Heart right ventricle (tissue), 16 donors: ENCODE results near the gene MRE11. TPM values are rescaled to one million over a fixed set of nuclear protein-coding genes. Genes with fewer than 3 reads are reported as not detected.

Source experiments
- ATAC-seq, 8 donors: fragments of 200-7000 bp; cut with Tn5 transposase; one replicate each; pipeline ENCODE4 v1.9.1; 2020; ENCODE audit warnings: mild to moderate bottlenecking in 8 of 8, moderate library complexity in 8 of 8, moderate number of reproducible peaks in 1 of 8
- DNase-seq, 2 donors: peaks; one replicate each; pipeline ENCODE4 v3.0.0-alpha.2; 2020
- H3K27ac ChIP-seq, 10 donors: fragments of 200-600 bp; sonication (generic) in 2 of 10; one replicate each; pipeline versions ENCODE4 v1.5.0 to v1.8.0; 2020 to 2022; ENCODE audit warnings: mild to moderate bottlenecking in 3 of 10
- H3K27me3 ChIP-seq, 7 donors: fragments of 200-600 bp; one replicate each; pipeline ENCODE4 v1.8.0; 2021 to 2022; ENCODE audit warnings: mild to moderate bottlenecking in 2 of 7
- H3K36me3 ChIP-seq, 9 donors: fragments of 200-600 bp; sonication (generic) in 1 of 9; one replicate each; pipeline versions ENCODE4 v1.5.0 to v1.8.0; 2020 to 2022; ENCODE audit warnings: mild to moderate bottlenecking in 2 of 9
- H3K4me1 ChIP-seq, 9 donors: fragments of 200-600 bp; sonication (generic) in 1 of 9; one replicate each; pipeline versions ENCODE4 v1.5.0 to v1.8.0; 2020 to 2022; ENCODE audit warnings: mild to moderate bottlenecking in 4 of 9
- H3K4me3 ChIP-seq, 10 donors: fragments of 200-600 bp; sonication (generic) in 2 of 10; one replicate each; pipeline versions ENCODE4 v1.5.0 to v1.8.0; 2020 to 2022; ENCODE audit warnings: mild to moderate bottlenecking in 7 of 10, moderate library complexity in 2 of 10
- H3K9me3 ChIP-seq, 11 donors: fragments of 200-600 bp in 10 of 11; sonication (generic) in 2 of 11; one replicate each; pipeline versions ENCODE4 v1.5.0 to v1.8.0; 2013 to 2022; ENCODE audit warnings: mild to moderate bottlenecking in 2 of 11, control low read depth in 1 of 11, moderate library complexity in 1 of 11
- WGBS, 2 donors: extraction: QIAGEN DNeasy Blood & Tissue Kit; methylation state at CpG; one replicate each; pipeline ENCODE4 v1.1.7; 2013; ENCODE audit warnings: inconsistent platforms in 1 of 2; 5-methylcytosine and 5-hydroxymethylcytosine counted together
- intact Hi-C, 10 donors: fragments of 100-400 bp; cut with DNase I; formaldehyde crosslinking; loops; one replicate each; pipeline versions ENCODE4 v1.11.1 to v1.14.2; 2022
- polyA plus RNA-seq, 2 donors: library from polyadenylated mRNA; stranded (reverse); fragments of 200-250 nt; gene quantifications; one replicate each; pipeline ENCODE4 v1.2.3, GENCODE V29; 2013
- total RNA-seq, 10 donors: library from RNA; stranded (reverse); fragmentation: NEBNext Ultra II Directional in 3 of 10; extraction: Animal tissue kit (Norgen Biotek cat#: 25700) in 3 of 10; gene quantifications; one replicate each; pipeline versions ENCODE4 v1.2.1 to v1.2.4, GENCODE V29; 2021 to 2023
- TF ChIP-seq, protein P1 (sequence below), 9 donors: fragments of 200-600 bp; sonication (generic) in 2 of 9; IDR thresholded peaks; one replicate each; pipeline versions ENCODE4 v1.5.0 to v1.8.0; 2021 to 2022; ENCODE audit warnings: antibody characterized with exemption in 9 of 9, mild to moderate bottlenecking in 5 of 9, moderate library complexity in 1 of 9
- donor health status: Arrhythmogenic right ventricular cardiomyopathy.
- donor health status: ischemic (EF 13 %, LVEDD 7.1; RV severe dilation, severe dysfunction).
- donor health status: healthy with polysubstance abuse.
- donor health status: DM: no; HTN: yes; CAD: no.
- donor health status: DM: no; HTN: no; CAD: no.
- donor health status: ischemic (EF 25% LVEDD 6.9; RV normal size, moderate dysfunction).
- donor health status: ischemic (EF 25% LVEDD 5.7; RV mildly dilated, moderate dysfunction).
- donor health status: healthy.
- donor health status: DM: yes; HTN: yes; CAD: no.
- donor health status: Ischemic cardiomyopathy.
- donor health status: ischemic (EF 35%, LVEDD 5.7; RV mildly dilated, moderate dysfunction).
- donor health status: nonischemic (EF 11% LVEDD 7.7; RV severe dilation, severe dysfunction).
- donor health status: DM: yes; HTN: yes; CAD: no.
- donor health status: PGD.
- donor health status: ischemic (EF 29% LVEDD 5.4; RV normal size, mild dysfunction).
- donor health status: nonischemic (EF 23%, LVEDD 6.1; RV moderate dilation, normal function).

The MRE11 gene
- total and polyA plus RNA-seq, 12 donors = 3.3 to 11.2 (median 7.9) TPM

DNA sequence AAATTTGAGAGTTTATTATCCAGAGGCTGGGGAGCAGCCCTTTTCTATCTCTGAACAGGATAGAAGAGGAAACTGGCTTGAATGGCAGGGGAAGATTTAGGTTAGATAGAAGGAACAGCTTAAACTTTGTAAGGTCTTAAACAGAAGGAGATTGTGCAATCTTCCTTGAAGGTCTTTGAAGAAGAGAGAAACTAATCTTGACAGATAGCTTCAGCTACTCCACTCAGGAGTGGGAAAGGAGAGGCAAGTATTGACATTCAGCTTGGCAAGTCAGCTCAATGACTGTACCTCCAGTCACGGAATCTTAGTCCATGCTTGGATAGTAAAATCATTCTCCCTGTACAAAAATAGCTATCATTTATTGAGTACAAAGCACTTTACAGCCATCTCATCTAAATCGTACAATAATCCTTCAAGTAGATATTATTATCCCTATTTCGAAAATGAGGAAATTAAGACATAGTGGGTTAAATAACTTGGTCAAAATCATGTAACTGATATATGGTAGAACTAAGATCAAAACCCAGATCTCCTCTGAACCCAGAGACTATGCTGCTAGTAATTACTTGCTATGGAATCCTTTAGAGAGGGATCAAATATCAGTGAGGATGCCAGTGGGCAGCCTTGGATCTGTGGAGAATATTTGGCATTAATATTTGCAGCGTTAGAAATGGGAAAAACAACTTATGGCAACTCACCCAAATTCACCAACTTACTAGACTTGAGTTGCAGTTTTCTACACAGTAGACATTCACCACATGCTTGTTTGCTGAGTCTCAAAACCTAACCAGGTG is 33.2 kb upstream of the MRE11 start:
- ATAC-seq = no peak
- no peak overlapping the region for H3K27ac ChIP-seq
- DNase-seq = no peak
- intact Hi-C loops = loop anchor here in 1 of 10 donors (10.0 kb wide), 1 partner anchor 368 kb away; no protein-coding TSS in a partner anchor
- no peak overlapping the region for H3K4me3 ChIP-seq
- H3K36me3 ChIP-seq = no peaks in the 10 kb centered on the region
- no peaks in the 10 kb centered on the region for H3K9me3 ChIP-seq
- H3K27me3 ChIP-seq = peaks cover 0 to 11% (median 0%) of the 10 kb centered on the region in 7 donors
- H3K4me1 ChIP-seq = peaks cover 0 to 15% (median 0%) of the 10 kb centered on the region in 9 donors
- WGBS, 2 donors = 77% methylated on average over 4 of the region's 4 CpGs
- TF ChIP-seq, protein P1, sequence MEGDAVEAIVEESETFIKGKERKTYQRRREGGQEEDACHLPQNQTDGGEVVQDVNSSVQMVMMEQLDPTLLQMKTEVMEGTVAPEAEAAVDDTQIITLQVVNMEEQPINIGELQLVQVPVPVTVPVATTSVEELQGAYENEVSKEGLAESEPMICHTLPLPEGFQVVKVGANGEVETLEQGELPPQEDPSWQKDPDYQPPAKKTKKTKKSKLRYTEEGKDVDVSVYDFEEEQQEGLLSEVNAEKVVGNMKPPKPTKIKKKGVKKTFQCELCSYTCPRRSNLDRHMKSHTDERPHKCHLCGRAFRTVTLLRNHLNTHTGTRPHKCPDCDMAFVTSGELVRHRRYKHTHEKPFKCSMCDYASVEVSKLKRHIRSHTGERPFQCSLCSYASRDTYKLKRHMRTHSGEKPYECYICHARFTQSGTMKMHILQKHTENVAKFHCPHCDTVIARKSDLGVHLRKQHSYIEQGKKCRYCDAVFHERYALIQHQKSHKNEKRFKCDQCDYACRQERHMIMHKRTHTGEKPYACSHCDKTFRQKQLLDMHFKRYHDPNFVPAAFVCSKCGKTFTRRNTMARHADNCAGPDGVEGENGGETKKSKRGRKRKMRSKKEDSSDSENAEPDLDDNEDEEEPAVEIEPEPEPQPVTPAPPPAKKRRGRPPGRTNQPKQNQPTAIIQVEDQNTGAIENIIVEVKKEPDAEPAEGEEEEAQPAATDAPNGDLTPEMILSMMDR (IDR thresholded peaks at IDR 0.05) = no peak

DNA sequence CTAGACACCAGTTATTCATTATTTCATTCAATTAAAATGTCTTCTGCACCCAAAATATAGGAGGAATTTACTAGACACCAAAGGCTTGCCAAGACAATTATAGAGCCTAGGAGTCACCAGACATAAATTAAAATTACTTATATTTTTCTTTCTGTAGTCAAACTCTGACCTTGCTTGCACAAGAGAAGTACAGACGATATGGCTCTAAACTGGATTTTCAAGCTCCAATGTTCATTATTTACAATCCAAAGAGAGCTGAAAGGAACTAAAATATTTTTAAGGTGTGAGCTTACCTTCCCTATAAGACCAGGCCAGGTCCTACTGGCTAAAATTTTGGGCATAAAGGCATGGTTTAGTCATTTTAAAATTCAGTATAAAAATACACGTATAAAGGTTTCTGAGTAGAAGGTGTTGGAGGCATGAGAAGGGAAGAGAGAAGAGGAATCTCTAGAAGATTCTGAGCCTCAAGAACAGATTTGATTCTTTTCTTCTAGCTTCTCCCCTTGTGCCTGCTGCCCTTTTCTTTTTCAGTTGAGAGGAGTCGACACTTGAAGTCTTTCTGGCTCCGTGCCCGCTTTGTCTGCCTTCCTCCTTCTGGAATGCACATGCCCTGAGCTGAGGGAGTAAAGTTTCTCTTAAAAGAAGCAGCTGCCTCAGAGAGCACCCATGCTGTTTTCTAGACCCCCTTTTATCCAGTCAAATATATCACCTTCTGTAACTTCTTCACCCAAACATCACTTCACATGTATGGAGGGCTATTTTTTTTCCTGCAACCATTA is 32.1 kb upstream of the MRE11 start:
- peaks cover 0 to 15% (median 0%) of the 10 kb centered on the region in 9 donors for H3K4me1 ChIP-seq
- no peaks in the 10 kb centered on the region for H3K36me3 ChIP-seq
- WGBS, 2 donors = 40 to 43% methylated on average over 5 of the region's 5 CpGs
- H3K27me3 ChIP-seq = peaks cover 0 to 11% (median 0%) of the 10 kb centered on the region in 7 donors
- H3K4me3 ChIP-seq = no peak overlapping the region
- TF ChIP-seq, protein P1 (IDR thresholded peaks at IDR 0.05) = no peak
- ATAC-seq (no peak), DNase-seq (peak; percentile 48 to 57)
- no peak overlapping the region for H3K27ac ChIP-seq
- H3K9me3 ChIP-seq = no peaks in the 10 kb centered on the region
- intact Hi-C loops = loop anchor here in 1 of 10 donors (10.0 kb wide), 1 partner anchor 369 kb away; no protein-coding TSS in a partner anchor

DNA sequence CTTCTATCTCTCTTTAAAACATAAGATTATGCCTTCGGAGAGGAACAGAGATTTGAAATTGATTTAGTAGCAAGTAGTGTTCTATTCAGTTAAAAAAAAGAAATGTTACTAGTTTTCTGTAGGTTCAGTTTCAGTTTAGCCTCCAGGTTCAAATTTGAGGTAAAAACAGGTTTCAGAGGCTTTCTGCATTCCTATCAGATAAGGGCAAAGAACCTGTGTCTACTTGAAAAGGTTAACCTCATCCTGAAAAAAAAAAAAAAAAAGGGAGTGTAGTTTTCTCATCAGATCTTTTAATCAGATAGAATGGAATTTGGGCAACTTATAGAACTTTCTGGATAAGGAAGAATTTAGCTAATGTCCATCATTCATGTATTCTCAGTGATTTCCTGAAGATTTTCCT is 30.7 kb upstream of the MRE11 start:
- TF ChIP-seq, protein P1 (IDR thresholded peaks at IDR 0.05) = no peak
- Histone ChIP-seq H3K4me1 (peaks cover 0 to 20% (median 0%) of the 10 kb centered on the region in 9 donors), H3K36me3 (no peaks in the 10 kb centered on the region), H3K4me3 (no peak overlapping the region), H3K27ac (no peak overlapping the region), H3K27me3 (peaks cover 0 to 11% (median 0%) of the 10 kb centered on the region in 7 donors), H3K9me3 (no peaks in the 10 kb centered on the region)
- WGBS, 2 donors = 85 to 89% methylated on average over 1 of the region's 1 CpG
- ATAC-seq (no peak), DNase-seq (no peak)
- intact Hi-C loops = loop anchor here in 6 of 10 donors (5.0 to 10.0 kb wide), 4 partner anchors 33 to 370 kb away; no protein-coding TSS in a partner anchor

DNA sequence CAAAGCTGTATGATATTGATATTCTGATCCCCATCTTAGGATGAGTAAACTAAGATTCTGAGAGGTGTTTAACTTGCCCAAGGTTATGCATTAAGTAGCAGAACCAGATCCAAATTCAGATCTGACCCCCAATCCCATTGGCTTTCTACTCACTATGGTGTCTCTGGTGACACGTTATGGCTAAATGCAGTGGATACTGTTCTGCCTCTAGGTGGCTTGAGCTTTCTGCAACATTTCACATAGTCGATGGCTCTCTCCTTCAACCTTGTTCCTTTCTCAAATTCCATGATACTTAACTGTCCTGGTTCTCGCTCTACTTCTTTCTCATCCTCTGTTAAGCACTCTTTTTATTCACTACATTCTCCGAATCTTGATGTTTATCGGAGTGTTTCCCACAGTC is 28.0 kb upstream of the MRE11 start:
- no peak overlapping the region for H3K27ac ChIP-seq
- intact Hi-C loops = loop anchor here in 8 of 10 donors (2.0 to 10.0 kb wide), 5 partner anchors 36 to 373 kb away; no protein-coding TSS in a partner anchor
- 49 to 68% methylated on average over 5 of the region's 5 CpGs for WGBS, 2 donors
- peaks cover 0 to 16% (median 0%) of the 10 kb centered on the region in 9 donors for H3K4me1 ChIP-seq
- H3K27me3 ChIP-seq = peaks cover 0 to 5% (median 0%) of the 10 kb centered on the region in 7 donors
- no peak overlapping the region for H3K4me3 ChIP-seq
- DNase-seq = no peak
- TF ChIP-seq, protein P1 (IDR thresholded peaks at IDR 0.05) = peak in 5 of 9 donors; percentile 11 to 48 (median 36)
- no peaks in the 10 kb centered on the region for H3K9me3 ChIP-seq
- H3K36me3 ChIP-seq = no peaks in the 10 kb centered on the region
- ATAC-seq = peak in 2 of 8 donors; percentile 50 to 56
